ENCODE measurements around the gene PTPRE. TPM values are rescaled to one million over a fixed set of nuclear protein-coding genes. Genes with fewer than 3 reads are reported as not detected.

The PTPRE gene
- total and polyA plus RNA-seq, 4 donors = 1.5 to 12.5 (median 3.7) TPM

DNA sequence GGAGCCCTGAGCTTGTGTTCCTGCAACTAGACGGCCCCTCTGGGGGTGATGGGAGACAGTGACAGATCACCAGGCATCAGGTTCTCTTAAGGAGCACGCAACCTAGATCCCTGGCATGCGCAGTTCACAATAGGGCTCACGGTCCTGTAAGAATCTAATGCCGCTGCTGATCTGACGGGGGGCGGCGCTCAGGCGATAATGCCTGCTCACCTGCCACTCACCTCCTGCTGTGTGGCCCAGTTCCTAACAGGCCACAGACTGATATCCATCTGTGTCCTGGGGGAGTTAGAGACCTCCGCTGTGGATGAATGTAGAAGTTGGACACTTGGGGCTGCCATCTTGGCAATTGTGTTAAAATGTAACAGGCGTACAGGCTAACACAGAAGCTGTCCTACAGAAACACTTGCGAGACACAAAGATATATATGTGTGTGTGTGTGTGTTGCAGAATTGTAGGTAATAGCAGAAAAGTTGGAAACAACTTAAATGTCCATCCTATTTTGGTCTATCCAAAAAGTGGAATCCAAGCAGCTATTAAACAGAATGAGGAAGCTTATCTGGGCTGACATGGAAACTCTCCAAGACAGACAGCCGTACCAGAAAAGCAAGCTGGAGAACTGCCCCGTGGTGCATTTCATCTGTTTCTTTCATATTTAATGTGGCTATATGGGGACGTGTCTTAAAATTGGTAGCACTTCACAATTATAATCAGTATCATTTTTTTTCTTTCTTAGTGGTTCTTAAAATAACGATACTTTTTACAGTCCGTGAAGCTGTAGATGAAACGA is 136.5 kb downstream of the PTPRE start:
- DNase-seq (ENCODE audit: low spot score) = no peak
- Histone ChIP-seq H3K27me3 (ENCODE audit: control insufficient read depth in 4 of 4, insufficient read depth in 4 of 4, low read length in 3 of 4) (no peaks in the 10 kb centered on the region), H3K4me1 (ENCODE audit: control insufficient read depth in 4 of 4, insufficient read depth in 4 of 4, low read length in 3 of 4) (peaks cover 0 to 2% (median 0%) of the 10 kb centered on the region in 4 donors), H3K9ac (ENCODE audit: low read depth in 1 of 2, low read length in 2 of 2) (no peak overlapping the region), H3K4me3 (ENCODE audit: low read depth in 1 of 3, low read length in 3 of 3) (no peak overlapping the region), H3K27ac (ENCODE audit: low read depth in 1 of 2, low read length in 2 of 2) (no peak overlapping the region), H3K36me3 (ENCODE audit: control insufficient read depth in 4 of 4, insufficient read depth in 3 of 4, low read depth in 1 of 4, low read length in 3 of 4) (no peaks in the 10 kb centered on the region), H3K9me3 (ENCODE audit: control insufficient read depth in 4 of 4, low read length in 3 of 4) (no peaks in the 10 kb centered on the region)
- TF ChIP-seq SP1 (IDR thresholded peaks at IDR 0.05) = no peak
- TF ChIP-seq, protein P1, sequence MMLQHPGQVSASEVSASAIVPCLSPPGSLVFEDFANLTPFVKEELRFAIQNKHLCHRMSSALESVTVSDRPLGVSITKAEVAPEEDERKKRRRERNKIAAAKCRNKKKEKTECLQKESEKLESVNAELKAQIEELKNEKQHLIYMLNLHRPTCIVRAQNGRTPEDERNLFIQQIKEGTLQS (IDR thresholded peaks at IDR 0.05) = no peak
- TF ChIP-seq, protein P2, sequence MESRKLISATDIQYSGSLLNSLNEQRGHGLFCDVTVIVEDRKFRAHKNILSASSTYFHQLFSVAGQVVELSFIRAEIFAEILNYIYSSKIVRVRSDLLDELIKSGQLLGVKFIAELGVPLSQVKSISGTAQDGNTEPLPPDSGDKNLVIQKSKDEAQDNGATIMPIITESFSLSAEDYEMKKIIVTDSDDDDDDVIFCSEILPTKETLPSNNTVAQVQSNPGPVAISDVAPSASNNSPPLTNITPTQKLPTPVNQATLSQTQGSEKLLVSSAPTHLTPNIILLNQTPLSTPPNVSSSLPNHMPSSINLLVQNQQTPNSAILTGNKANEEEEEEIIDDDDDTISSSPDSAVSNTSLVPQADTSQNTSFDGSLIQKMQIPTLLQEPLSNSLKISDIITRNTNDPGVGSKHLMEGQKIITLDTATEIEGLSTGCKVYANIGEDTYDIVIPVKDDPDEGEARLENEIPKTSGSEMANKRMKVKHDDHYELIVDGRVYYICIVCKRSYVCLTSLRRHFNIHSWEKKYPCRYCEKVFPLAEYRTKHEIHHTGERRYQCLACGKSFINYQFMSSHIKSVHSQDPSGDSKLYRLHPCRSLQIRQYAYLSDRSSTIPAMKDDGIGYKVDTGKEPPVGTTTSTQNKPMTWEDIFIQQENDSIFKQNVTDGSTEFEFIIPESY (IDR thresholded peaks at IDR 0.05) = no peak
- TF ChIP-seq, protein P3, sequence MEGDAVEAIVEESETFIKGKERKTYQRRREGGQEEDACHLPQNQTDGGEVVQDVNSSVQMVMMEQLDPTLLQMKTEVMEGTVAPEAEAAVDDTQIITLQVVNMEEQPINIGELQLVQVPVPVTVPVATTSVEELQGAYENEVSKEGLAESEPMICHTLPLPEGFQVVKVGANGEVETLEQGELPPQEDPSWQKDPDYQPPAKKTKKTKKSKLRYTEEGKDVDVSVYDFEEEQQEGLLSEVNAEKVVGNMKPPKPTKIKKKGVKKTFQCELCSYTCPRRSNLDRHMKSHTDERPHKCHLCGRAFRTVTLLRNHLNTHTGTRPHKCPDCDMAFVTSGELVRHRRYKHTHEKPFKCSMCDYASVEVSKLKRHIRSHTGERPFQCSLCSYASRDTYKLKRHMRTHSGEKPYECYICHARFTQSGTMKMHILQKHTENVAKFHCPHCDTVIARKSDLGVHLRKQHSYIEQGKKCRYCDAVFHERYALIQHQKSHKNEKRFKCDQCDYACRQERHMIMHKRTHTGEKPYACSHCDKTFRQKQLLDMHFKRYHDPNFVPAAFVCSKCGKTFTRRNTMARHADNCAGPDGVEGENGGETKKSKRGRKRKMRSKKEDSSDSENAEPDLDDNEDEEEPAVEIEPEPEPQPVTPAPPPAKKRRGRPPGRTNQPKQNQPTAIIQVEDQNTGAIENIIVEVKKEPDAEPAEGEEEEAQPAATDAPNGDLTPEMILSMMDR (IDR thresholded peaks at IDR 0.05; ENCODE audit: low read depth, low read length, missing input control) = no peak
- WGBS = 71% methylated on average over 18 of the region's 18 CpGs

DNA sequence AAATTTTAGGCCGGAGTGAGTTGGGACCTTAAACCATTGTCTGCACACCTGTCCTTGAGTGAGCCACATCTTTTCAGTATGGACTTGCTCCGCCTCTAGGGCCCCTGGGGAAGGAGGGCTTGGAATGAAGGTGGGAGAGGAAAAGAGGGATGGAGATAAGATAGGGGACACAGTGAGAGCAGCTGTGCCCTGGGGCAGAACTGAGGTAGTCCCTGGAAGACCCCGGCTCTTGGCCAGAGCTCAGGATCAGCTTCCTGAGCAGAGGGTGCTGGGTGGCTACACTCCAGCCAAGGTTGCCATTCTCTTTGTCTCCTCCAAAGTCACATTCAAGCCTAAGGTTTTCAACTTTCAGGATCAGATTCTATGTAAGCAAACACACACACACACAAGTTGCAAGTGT is 137.3 kb downstream of the PTPRE start:
- Histone ChIP-seq H3K4me3 (ENCODE audit: low read depth in 1 of 3, low read length in 3 of 3) (no peak overlapping the region), H3K4me1 (ENCODE audit: control insufficient read depth in 4 of 4, insufficient read depth in 4 of 4, low read length in 3 of 4) (peaks cover 0 to 2% (median 0%) of the 10 kb centered on the region in 4 donors), H3K36me3 (ENCODE audit: control insufficient read depth in 4 of 4, insufficient read depth in 3 of 4, low read depth in 1 of 4, low read length in 3 of 4) (no peaks in the 10 kb centered on the region), H3K27ac (ENCODE audit: low read depth in 1 of 2, low read length in 2 of 2) (no peak overlapping the region), H3K9me3 (ENCODE audit: control insufficient read depth in 4 of 4, low read length in 3 of 4) (no peaks in the 10 kb centered on the region), H3K9ac (ENCODE audit: low read depth in 1 of 2, low read length in 2 of 2) (no peak overlapping the region), H3K27me3 (ENCODE audit: control insufficient read depth in 4 of 4, insufficient read depth in 4 of 4, low read length in 3 of 4) (no peaks in the 10 kb centered on the region)
- WGBS = 93% methylated on average over 3 of the region's 3 CpGs
- TF ChIP-seq NR2F2 (IDR thresholded peaks at IDR 0.05) (no peak), EGR1 (IDR thresholded peaks at IDR 0.05; ENCODE audit: low read depth in 2 of 2) (no peak)
- DNase-seq (ENCODE audit: low spot score) = no peak

DNA sequence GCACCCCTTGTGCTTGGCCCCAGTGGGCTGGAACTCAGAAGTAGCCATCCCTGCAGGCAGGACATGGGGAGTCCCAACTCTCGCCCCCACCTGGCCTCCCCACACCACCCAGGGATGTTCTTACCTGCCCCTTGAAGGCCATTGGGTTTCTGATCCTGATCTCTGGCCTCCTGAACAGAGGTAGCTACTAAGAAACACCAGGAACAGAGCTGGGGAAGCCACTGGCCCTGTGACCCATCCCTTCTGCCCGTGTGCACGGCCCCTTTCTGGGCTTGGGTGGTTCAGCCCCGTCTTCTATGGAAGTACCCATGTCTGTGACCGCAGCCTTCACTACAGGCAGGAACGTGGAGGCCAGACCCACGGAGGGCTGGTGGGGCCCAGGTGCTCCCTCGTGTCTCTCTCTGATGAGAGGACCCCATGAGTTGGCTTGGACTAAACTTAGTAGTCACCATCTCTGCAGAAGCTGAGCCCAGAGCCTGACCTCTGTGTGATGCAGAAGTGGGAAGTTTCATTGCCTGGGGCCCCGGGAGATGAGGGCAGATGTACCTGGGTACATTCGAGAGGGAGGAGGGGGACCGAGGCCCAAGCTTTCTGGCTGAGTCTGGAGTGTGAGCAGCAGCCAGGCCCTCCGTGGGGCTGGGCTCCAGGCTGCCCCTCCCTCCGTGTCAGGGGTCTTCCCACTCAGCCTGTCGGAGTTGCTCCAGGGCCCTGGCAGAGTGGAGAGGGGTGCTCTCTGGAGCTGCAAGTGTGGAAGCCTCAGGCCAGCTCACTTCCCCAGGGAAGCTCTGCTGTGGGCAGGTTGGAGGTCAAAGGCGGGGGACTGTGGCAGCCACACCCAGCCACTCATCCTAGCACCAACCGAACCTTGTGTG is 138.3 kb downstream of the PTPRE start:
- Histone ChIP-seq H3K9me3 (ENCODE audit: control insufficient read depth in 4 of 4, low read length in 3 of 4) (no peaks in the 10 kb centered on the region), H3K9ac (ENCODE audit: low read depth in 1 of 2, low read length in 2 of 2) (no peak overlapping the region), H3K27me3 (ENCODE audit: control insufficient read depth in 4 of 4, insufficient read depth in 4 of 4, low read length in 3 of 4) (no peaks in the 10 kb centered on the region), H3K27ac (ENCODE audit: low read depth in 1 of 2, low read length in 2 of 2) (no peak overlapping the region), H3K36me3 (ENCODE audit: control insufficient read depth in 4 of 4, insufficient read depth in 3 of 4, low read depth in 1 of 4, low read length in 3 of 4) (no peaks in the 10 kb centered on the region), H3K4me1 (ENCODE audit: control insufficient read depth in 4 of 4, insufficient read depth in 4 of 4, low read length in 3 of 4) (peaks cover 0 to 2% (median 0%) of the 10 kb centered on the region in 4 donors), H3K4me3 (ENCODE audit: low read depth in 1 of 3, low read length in 3 of 3) (no peak overlapping the region)
- 88% methylated on average over 16 of the region's 16 CpGs for WGBS
- TF ChIP-seq HNF4A (conservative IDR thresholded peaks at IDR 0.05) (no peak), GABPA (IDR thresholded peaks at IDR 0.05 in 1 of 2, conservative IDR thresholded peaks at IDR 0.05 in 1 of 2) (no peak), FOXA1 (IDR thresholded peaks at IDR 0.05) (no peak), FOXA2 (IDR thresholded peaks at IDR 0.05) (no peak), NR2F2 (IDR thresholded peaks at IDR 0.05) (no peak)
- TF ChIP-seq, protein P4, sequence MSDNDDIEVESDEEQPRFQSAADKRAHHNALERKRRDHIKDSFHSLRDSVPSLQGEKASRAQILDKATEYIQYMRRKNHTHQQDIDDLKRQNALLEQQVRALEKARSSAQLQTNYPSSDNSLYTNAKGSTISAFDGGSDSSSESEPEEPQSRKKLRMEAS (IDR thresholded peaks at IDR 0.05) = no peak
- TF ChIP-seq, protein P3 (IDR thresholded peaks at IDR 0.05; ENCODE audit: low read depth, low read length, missing input control) = no peak
- no peak for DNase-seq (ENCODE audit: low spot score)

All from liver (tissue), 9 donors.